GM18868 (cell line): ENCODE results near the gene FLRT2.

Source experiments
- ATAC-seq: cut with Tn5 transposase; IDR thresholded peaks from one replicate; pipeline ENCODE4 v1.9.1; 2021; ENCODE audit warnings: mild to moderate bottlenecking, moderate library complexity; ENCODE audit not compliant: unreplicated experiment

Gene FLRT2

GRCh38 chr14:85530626-85531025 is 682 bp downstream of the FLRT2 start:
- ATAC-seq = no peak

DNA sequence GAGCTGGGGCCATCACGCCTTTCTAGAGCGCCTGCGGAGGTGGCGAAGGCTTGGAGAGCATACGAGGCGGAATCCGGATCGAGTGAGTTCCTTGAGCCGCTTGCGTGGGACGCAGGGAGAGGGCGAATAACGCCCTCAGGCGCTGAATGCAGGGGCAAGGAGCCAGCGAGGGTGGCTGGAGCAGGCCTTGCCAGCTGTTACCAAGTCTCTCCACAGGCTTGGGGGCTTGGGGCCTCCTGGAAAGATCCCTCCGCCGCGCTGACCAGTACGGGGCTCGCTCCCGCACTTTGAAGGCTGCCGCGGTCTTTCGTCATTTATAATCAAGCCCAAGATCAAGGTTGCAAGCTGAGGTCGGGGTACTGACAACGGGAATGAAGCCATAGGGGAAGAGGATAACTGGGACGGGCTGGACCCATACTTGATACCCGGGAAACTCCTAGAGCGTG is 1.2 kb downstream of the FLRT2 start:
- ATAC-seq = no peak

DNA sequence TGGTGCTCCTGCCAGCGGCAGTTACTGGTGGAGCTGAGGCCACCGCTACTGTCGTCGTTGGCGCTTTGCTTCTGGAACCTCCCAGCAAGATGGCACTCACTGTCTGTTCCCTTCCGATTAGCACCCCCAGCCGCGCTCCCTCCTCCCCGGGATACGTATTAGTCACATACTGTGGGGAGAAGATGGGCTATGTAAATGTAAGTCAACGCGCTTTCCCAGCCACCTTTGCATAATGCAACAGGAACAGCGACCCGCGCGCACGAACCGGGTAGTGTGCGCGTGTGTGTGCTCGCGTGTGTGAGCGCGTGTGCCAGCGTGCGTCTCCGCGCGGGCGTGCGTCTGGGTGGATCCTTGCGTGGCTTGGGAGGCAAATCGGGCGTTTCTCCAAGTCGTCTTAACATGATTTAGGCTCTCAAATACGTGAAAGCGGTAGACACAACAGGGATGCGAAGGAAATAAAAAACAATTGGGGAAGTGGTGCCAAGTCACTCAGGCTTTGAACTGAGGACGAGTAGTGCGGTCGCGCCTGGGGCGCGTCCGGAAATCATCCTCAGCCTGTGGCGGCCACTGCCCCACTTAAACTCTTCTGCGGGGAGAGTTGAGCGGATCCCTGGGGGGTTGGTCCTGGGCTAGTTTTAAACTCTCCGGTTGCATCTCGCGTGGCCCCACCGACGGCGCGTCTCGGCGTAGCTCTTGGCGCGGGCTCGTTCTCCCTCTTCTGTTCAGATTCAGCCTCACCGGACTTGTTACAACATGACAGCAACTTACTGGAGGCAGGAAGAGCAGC is 1.8 kb downstream of the FLRT2 start:
- no peak for ATAC-seq

DNA sequence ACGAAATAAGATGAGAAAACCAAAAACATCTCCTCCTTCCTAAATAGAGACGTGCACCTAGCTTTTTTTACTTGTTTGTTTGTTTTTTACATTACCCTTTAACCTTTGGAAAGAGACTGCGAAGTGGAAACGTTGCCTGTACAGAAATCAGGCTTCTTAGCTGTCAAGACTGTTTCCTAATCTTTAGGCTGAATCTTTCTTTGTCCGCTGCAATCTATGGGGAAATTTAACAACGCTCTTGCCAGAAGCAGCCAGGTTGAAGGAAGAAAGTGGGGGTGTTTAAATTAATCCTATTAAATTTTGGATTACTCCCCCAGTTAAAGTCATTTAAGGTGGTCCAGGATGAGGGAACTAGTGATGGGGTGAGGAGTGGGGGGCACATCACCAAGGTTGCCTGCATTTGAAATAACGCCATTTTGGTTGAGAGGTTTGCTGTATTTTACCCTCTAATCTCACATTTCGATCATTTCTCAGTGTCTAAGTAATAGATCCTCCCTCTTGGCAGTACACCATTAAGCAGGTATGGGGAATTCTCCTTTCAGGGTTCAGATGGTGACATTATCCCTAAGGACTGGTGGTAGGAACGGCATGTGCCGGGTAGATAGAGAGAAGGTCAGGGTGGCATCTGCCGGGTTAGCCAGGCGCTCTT is 2.6 kb downstream of the FLRT2 start:
- no peak for ATAC-seq

- ATAC-seq = no peak
Measured at GRCh38 chr14:85533023-85533860, 3.3 kb downstream of the FLRT2 start.

- no peak for ATAC-seq
Measured at GRCh38 chr14:85533861-85534291, 3.9 kb downstream of the FLRT2 start.

GRCh38 chr14:85534458-85535293 is 4.7 kb downstream of the FLRT2 start:
- no peak for ATAC-seq

GRCh38 chr14:85535321-85535720 is 5.4 kb downstream of the FLRT2 start:
- ATAC-seq = no peak

DNA sequence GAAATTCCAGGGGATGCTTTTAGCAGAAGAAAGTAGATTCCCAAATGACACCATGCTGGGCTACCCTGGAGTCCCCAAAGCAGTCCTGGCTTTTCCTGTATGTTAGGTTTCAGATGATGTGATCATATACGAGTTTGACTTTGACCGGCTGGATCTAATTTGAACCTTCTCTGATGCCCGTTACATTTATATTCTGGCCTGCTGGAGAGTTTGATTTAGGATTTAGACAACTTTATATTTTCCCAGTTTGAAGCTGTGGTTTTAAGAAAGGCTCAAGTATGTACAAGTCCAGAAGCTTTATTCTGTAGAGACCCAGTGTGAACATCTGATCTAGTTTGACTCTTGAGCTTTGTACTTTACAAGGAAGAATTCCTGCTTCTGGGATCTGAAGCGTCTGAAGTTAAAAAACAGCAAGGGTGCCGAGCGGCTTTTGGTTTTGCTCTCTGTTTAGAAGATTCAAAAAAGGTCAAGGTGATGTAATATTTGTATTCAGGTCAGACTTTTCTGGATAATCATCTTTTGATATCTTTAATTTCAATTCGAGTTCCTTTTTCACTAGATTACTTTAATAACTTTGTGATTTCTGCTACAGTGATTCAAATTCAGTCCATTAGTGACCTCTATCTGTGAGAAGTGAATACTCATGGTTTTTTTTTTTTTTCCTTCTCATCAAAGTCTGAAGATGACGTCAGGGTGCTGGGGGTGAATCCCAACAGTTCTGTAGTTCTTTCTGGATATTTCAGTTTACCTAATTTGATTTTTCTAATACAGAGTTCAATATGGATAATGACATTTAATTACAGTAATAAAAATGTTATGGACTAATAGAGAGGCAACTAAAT is 6.3 kb downstream of the FLRT2 start:
- no peak for ATAC-seq

GRCh38 chr14:85536833-85537190 is 6.9 kb downstream of the FLRT2 start:
- ATAC-seq = no peak

DNA sequence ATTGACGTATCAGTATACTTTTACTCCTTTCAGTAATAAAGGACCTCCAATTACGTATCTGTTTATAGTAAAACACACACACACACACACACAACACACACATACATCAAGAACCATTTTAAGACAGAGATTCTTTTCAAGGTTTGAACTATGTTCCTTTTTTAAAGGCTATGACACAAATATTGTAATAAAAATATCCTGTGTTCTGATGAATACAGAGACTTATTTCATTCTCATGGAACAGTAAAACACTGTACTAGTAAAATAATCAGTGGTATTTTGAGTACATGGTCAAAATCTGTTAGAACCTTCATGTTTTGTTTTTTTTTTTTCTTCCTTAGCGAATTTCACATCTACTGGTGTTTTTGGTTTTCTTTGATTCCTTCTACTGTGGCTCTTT is 7.6 kb downstream of the FLRT2 start:
- no peak for ATAC-seq

DNA sequence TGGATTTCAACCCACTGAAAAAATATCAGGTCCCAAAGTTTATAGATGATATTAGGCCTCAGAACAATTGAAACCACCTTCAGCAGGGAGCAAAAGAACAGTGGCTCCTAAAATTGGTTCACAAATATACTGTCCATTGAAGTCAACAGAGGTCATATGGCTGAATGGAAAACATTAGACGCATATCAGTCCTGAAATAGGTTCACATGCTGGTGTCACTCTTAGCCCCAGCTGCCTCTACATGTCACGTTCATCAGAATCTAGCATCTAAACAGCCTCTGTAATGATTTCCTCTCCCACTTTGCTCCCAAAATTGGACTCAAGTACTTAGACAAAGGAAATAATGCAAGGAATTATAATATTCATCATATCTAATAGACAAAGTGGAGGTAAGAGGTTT is 8.7 kb downstream of the FLRT2 start:
- ATAC-seq = no peak

DNA sequence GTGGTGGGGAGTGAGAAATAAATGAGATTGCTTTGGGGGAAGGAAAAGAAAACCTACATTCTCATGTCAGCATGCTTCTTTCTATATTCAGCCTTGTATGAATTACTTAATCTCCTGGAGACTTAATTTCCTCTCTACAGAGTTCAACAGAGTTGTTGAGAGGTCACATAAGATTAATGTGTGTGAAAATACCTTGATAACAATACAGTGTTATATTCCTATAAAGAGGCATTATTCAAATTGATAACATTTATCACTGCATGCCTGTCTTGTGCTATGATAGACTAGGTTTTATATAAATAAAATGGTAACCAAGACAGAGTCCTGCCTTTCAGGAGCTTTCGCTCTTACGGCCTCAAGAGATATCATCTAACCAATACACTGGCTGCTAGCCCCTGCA is 9.6 kb downstream of the FLRT2 start:
- ATAC-seq = no peak

- ATAC-seq = no peak
Measured at GRCh38 chr14:85542623-85543022, 12.7 kb downstream of the FLRT2 start.

DNA sequence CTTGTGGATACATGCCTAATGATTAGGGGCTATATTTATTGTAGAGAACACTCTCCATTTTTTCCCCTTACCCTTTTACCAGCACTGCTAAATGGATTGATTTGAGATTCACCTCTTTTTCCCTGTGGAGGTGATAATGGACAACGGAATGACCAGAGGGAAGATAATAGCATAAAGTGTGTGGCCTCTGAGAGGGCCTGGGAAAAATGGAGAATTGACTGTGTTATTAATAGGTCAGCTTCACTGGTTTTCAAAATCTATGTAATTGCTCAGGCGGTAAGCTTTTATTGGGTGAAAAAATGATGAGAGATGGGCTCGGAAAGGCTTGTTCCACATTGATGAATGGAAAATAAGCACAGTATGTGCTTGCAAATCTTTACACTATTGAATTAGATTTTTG is 15.8 kb downstream of the FLRT2 start:
- no peak for ATAC-seq

- ATAC-seq = no peak
Measured at GRCh38 chr14:85546390-85546789, 16.4 kb downstream of the FLRT2 start.

DNA sequence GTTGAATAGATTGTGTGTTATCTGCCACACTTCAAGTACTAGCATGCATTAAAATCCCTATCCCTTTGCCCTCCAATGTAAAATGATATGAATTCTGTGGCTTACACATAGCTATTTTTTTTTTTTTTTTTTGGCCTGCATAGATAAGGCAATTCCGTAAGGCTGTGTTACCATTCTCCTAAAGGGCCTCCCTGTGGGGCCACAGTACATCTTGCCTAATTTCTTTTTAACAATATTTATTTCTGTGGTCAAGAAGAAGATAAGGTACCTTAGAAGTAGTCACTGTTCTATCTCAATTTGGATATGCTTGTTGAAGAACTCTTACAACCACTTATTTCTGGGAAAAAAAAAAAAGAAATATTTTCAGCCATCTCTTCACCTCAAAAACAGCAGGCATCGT is 19.8 kb downstream of the FLRT2 start:
- no peak for ATAC-seq

- no peak for ATAC-seq
Measured at GRCh38 chr14:85554106-85554505, 24.2 kb downstream of the FLRT2 start.

DNA sequence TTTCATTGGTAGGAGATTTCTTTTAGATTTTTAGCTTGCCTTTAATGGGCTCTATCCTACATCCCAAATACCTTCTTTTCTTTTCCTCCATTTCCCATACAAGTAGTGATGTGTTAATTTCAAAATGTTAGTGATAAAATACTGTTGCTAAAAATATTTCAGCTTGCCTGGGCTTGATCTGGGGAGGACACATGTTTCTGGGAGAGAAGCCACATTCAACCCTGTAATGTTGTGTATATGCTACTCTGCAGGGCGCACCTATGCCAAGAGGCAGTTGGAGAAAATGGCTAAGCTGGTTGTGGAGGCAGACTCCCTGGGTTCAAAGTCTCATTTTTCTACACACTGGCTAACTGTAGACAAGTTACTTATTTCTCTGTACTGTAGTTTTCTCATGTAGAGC is 26.3 kb downstream of the FLRT2 start:
- ATAC-seq = no peak

DNA sequence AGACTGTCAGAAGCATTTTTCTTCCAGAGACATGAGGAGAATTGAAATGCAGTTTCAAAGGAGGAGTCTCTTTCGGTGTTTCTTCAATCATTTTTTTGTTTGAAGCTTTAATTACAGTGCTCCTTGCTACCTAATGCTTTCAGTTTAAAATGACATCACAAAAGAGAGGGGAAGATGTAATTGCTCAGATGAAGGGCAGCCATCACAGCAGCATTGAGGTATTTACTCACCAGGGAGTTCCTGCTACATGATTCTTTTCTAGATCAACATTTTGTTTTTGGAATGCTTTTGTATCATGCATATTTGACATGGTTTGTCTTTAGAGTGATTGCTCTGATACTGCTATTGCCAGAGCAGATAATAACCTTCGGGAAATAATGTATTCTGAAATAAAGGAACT is 28.6 kb downstream of the FLRT2 start:
- ATAC-seq = no peak
